Activated T-helper 9 cell treated with anti-CD3 and anti-CD28 coated beads, Interleukin-2, amount 50 U/mL, for 16 hours (primary cell): Measurements from ENCODE around the gene TEX22.

ENCODE experiments used
- DNase-seq: peaks from one replicate; pipeline ENCODE4 v3.0.0-alpha.2; 2020; ENCODE audit warnings: low read depth

Gene TEX22

GRCh38 chr14:105439710-105440553 is 41.6 kb downstream of the TEX22 start:
- DNase-seq: no peak

GRCh38 chr14:105440554-105440900 is 42.2 kb downstream of the TEX22 start:
- no peak for DNase-seq

- no peak for DNase-seq
These were observed 42.7 kb downstream of the TEX22 start for GRCh38 chr14:105440992-105441391.

GRCh38 chr14:105442125-105442524 is 43.8 kb downstream of the TEX22 start:
- no peak for DNase-seq

GRCh38 chr14:105442834-105443233 is 44.5 kb downstream of the TEX22 start:
- no peak for DNase-seq

GRCh38 chr14:105444859-105445258 is 46.5 kb downstream of the TEX22 start:
- no peak for DNase-seq

- no peak for DNase-seq
These were observed 47.0 kb downstream of the TEX22 start for GRCh38 chr14:105445290-105445689.

GRCh38 chr14:105445901-105446845 is 47.8 kb downstream of the TEX22 start:
- DNase-seq: no peak

GRCh38 chr14:105446971-105447370 is 48.6 kb downstream of the TEX22 start:
- DNase-seq: no peak

- DNase-seq: no peak
These were observed 49.6 kb downstream of the TEX22 start for GRCh38 chr14:105447651-105448640.

GRCh38 chr14:105448706-105449111 is 50.4 kb downstream of the TEX22 start:
- DNase-seq: peak; percentile 43

- DNase-seq: no peak
These were observed 51.2 kb downstream of the TEX22 start for GRCh38 chr14:105449276-105450122.

GRCh38 chr14:105450123-105450505 is 51.8 kb downstream of the TEX22 start:
- no peak for DNase-seq

- DNase-seq: no peak
These were observed 52.8 kb downstream of the TEX22 start for GRCh38 chr14:105450864-105451720.

- no peak for DNase-seq
These were observed 54.6 kb downstream of the TEX22 start for GRCh38 chr14:105452963-105453362.

GRCh38 chr14:105453847-105454246 is 55.5 kb downstream of the TEX22 start:
- DNase-seq: no peak

- DNase-seq: no peak
These were observed 56.8 kb downstream of the TEX22 start for GRCh38 chr14:105455086-105455640.

GRCh38 chr14:105455766-105456660 is 57.7 kb downstream of the TEX22 start:
- no peak for DNase-seq
